Adrenal gland (tissue), 12 donors: ENCODE data around the gene PSME4. TPM values are rescaled to one million over a fixed set of nuclear protein-coding genes. Genes with fewer than 3 reads are reported as not detected.

Experiments used
- DNase-seq, 7 donors: peaks; one replicate each; pipeline ENCODE4 v3.0.0-alpha.2; 2019 to 2020
- H3K27ac ChIP-seq, 5 donors: fragments of 200-600 bp; sonication (generic) in 4 of 5; 1 replicate in 3 of 5; 2 replicates in 2 of 5; pipeline versions ENCODE4 v1.5.1 to v1.8.0; 2016 to 2020; ENCODE audit warnings: mild to moderate bottlenecking in 1 of 5
- H3K27me3 ChIP-seq: fragments of 200-600 bp; 2 replicates; pipeline ENCODE4 v1.8.0; 2021
- H3K36me3 ChIP-seq, 2 donors: fragments of 200-600 bp; replicated peaks in 1 of 2; 1 replicate in 1 of 2; 2 replicates in 1 of 2; pipeline versions ENCODE4 v1.5.1 to v1.8.0; 2018 to 2022
- H3K4me1 ChIP-seq, 2 donors: fragments of 200-600 bp; replicated peaks in 1 of 2; 1 replicate in 1 of 2; 2 replicates in 1 of 2; pipeline versions ENCODE4 v1.5.1 to v1.8.0; 2018 to 2021
- H3K4me3 ChIP-seq, 4 donors: fragments of 200-600 bp; sonication (generic) in 3 of 4; one replicate each; pipeline ENCODE4 v1.5.1; 2016 to 2018
- H3K9me3 ChIP-seq, 3 donors: fragments of 200-600 bp; sonication (generic) in 1 of 3; replicated peaks in 1 of 3; 1 replicate in 2 of 3; 2 replicates in 1 of 3; pipeline versions ENCODE4 v1.5.1 to v1.8.0; 2016 to 2021
- POLR2A ChIP-seq, 2 donors: fragments of 450-650 bp; IDR thresholded peaks; one replicate each; pipeline ENCODE4 v1.6.1; 2017; ENCODE audit warnings: antibody characterized with exemption in 2 of 2, mild to moderate bottlenecking in 2 of 2, moderate library complexity in 1 of 2
- whole genome bisulfite sequencing, 4 donors: extraction: QIAGEN DNeasy Blood & Tissue Kit in 2 of 4; methylation state at CpG; one replicate each; pipeline versions ENCODE4 v1.1.5 to v1.1.7; 2013 to 2017; 5-methylcytosine and 5-hydroxymethylcytosine counted together
- intact Hi-C, 2 donors: fragments of 100-400 bp; cut with DNase I; formaldehyde crosslinking; loops; one replicate each; pipeline versions ENCODE4 v1.14.1 to v1.15.0; 2022 to 2023
- polyA plus RNA-seq, 3 donors: library from polyadenylated mRNA; stranded (reverse); fragments of 200-250 nt in 2 of 3; fragments of 350-450 nt in 1 of 3; fragmentation: Illumina TruSeq in 1 of 3; extraction: RNeasy Lipid Tissue Mini Kit (QIAGEN cat#74804) in 1 of 3; gene quantifications; one replicate each; pipeline ENCODE4 v1.2.3, GENCODE V29; 2013 to 2014
- total RNA-seq, 9 donors: library from RNA; depleted of rRNA in 4 of 9; stranded (reverse); fragments of >200 nt in 4 of 9; fragments of 120-200 nt in 1 of 9; fragmentation: NEBNext Ultra II Directional in 1 of 9; extraction: Animal tissue kit (Norgen Biotek cat#: 25700) in 1 of 9; gene quantifications; one replicate each; pipeline versions ENCODE4 v1.1.0 to v1.2.4, GENCODE V29; 2013 to 2023
- TF ChIP-seq, protein P1 (sequence below), 6 experiments: fragments of 450-650 bp in 4 of 6; fragments of 200-600 bp in 2 of 6; sonication (generic) in 1 of 6; IDR thresholded peaks; 1 replicate in 5 of 6; 2 replicates in 1 of 6; pipeline versions ENCODE4 v1.5.1 to v1.8.0; 2016 to 2021; ENCODE audit warnings: antibody characterized with exemption in 6 of 6, mild to moderate bottlenecking in 2 of 6, moderate library complexity in 1 of 6
- donor health status: healthy with polysubstance abuse.
- donor health status: Bipolar disorder and iron deficiency.
- donor health status: DM: yes; HTN: yes; CAD: no.
- donor health status: DM: no; HTN: no; CAD: no.
- donor health status: DM: no; HTN: no; CAD: no.
- donor health status: DM: yes; HTN: yes; CAD: no.

Gene PSME4
- total and polyA plus RNA-seq, 12 donors, result 23.9 to 54.9 (median 41.9) TPM

DNA sequence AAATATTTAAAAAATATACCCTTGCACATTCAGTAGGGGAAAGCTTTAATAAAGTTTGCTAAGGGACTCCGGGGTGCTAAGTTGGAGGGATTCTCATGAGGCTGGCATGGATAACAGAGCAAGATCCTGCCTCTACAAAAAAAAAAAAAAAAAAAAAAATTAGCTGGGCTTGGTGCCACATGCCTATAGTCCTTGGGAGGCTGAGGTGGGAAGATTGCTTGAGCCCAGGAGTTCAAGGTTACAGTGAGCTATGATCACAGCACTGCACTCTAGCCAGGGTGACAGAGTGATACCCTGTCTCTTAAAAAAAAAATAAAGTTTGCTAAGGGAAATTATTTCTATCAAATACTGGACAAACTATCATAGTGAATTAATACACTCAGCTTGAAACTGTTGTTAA is 93.7 kb downstream of the PSME4 start:
- intact Hi-C loops, result no loop called here
- no peaks in the 10 kb centered on the region for H3K27me3 ChIP-seq
- H3K27ac ChIP-seq, result peak overlapping the region in 3 of 5 donors; percentile 38 to 52 (median 48)
- WGBS, 4 donors, result 0 to 28% (median 21%) methylated on average over 1 of the region's 1 CpG
- H3K4me1 ChIP-seq, result peaks cover 8 to 28% of the 10 kb centered on the region in 2 donors
- TF ChIP-seq, protein P1, sequence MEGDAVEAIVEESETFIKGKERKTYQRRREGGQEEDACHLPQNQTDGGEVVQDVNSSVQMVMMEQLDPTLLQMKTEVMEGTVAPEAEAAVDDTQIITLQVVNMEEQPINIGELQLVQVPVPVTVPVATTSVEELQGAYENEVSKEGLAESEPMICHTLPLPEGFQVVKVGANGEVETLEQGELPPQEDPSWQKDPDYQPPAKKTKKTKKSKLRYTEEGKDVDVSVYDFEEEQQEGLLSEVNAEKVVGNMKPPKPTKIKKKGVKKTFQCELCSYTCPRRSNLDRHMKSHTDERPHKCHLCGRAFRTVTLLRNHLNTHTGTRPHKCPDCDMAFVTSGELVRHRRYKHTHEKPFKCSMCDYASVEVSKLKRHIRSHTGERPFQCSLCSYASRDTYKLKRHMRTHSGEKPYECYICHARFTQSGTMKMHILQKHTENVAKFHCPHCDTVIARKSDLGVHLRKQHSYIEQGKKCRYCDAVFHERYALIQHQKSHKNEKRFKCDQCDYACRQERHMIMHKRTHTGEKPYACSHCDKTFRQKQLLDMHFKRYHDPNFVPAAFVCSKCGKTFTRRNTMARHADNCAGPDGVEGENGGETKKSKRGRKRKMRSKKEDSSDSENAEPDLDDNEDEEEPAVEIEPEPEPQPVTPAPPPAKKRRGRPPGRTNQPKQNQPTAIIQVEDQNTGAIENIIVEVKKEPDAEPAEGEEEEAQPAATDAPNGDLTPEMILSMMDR (IDR thresholded peaks at IDR 0.05), result no peak
- TF ChIP-seq POLR2A (IDR thresholded peaks at IDR 0.05), result no peak
- DNase-seq, result peak in 4 of 7 donors; percentile 23 to 49 (median 30)
- H3K4me3 ChIP-seq, result no peak overlapping the region
- H3K36me3 ChIP-seq, result peaks cover 0 to 24% of the 10 kb centered on the region in 2 donors
- no peaks in the 10 kb centered on the region for H3K9me3 ChIP-seq

DNA sequence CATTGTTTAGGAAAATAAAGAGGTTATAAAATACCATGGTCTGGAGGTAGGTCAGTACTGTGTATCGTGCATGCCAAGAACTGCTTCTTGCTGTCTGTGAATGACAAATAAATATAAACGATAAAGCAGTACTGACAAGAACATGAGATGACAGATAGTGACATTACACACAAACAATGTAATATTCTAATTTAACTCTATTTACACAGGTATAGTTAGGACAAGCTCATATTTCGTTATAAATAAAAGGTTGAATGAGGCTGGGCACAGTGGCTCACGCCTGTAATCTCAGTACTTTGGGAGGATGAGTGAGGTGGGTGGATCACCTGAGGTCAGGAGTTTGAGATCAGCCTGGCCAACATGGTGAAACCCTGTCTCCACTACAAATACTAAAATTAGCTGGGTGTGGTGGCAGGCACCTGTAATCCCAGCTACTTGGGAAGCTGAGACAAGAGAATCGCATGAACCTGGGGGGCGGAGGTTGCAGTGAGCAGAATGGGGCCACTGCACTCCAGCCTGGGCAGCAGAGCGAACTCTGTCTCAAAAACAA is 96.3 kb downstream of the PSME4 start:
- DNase-seq, result no peak
- 89 to 95% (median 94%) methylated on average over 7 of the region's 7 CpGs for WGBS, 4 donors
- intact Hi-C loops, result no loop called here
- TF ChIP-seq, protein P1 (IDR thresholded peaks at IDR 0.05), result no peak
- no peak for TF ChIP-seq POLR2A (IDR thresholded peaks at IDR 0.05)
- peaks cover 0 to 25% of the 10 kb centered on the region in 2 donors for H3K36me3 ChIP-seq
- no peaks in the 10 kb centered on the region for H3K9me3 ChIP-seq
- no peak overlapping the region for H3K4me3 ChIP-seq
- H3K27ac ChIP-seq, result no peak overlapping the region
- H3K4me1 ChIP-seq, result peaks cover 6 to 27% of the 10 kb centered on the region in 2 donors
- H3K27me3 ChIP-seq, result no peaks in the 10 kb centered on the region

DNA sequence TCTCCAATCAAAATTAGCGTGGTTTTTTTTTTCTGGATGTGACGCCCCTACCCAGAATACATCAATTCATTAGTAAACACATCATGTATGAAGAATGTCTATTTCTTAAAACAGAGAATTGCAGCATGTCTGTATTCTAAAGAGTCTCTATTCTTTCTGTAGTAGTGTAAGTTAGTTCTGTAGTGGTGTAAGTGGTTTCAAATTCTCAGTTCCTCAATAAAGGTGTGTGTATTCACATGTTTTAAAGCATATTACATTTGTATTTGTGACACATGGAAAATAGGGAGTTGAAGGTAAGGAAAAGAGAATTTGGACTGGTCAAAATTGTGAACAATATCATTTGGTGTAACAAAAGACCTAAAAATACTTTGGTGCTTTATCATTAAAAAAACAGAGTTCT is 103.0 kb downstream of the PSME4 start:
- H3K36me3 ChIP-seq, result peaks cover 0 to 34% of the 10 kb centered on the region in 2 donors
- no peaks in the 10 kb centered on the region for H3K27me3 ChIP-seq
- H3K4me1 ChIP-seq, result no peaks in the 10 kb centered on the region
- intact Hi-C loops, result no loop called here
- no peak for TF ChIP-seq POLR2A (IDR thresholded peaks at IDR 0.05)
- TF ChIP-seq, protein P1 (IDR thresholded peaks at IDR 0.05), result no peak
- WGBS, 4 donors, result 97 to 100% (median 100%) methylated on average over 2 of the region's 2 CpGs
- DNase-seq, result no peak
- no peaks in the 10 kb centered on the region for H3K9me3 ChIP-seq
- no peak overlapping the region for H3K27ac ChIP-seq
- H3K4me3 ChIP-seq, result no peak overlapping the region

DNA sequence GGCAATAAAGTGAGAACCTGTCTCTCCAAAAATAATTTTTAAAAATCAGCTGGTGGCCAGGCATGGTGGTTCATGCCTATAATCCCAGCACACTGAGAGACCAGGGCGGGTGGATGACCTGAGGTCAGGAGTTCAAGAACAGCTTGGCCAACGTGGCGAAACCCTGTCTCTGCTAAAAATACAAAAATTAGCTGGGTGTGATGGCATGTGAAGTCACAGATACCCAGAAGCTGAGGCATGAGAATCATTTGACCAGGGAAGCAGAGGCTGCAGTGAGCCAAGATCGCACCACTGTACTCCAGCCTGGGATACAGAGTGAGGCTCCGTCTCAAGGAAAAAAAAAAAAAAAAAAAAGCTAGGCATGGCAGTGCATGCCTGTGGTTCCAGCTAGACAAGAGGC is 103.6 kb downstream of the PSME4 start:
- H3K36me3 ChIP-seq, result peaks cover 0 to 34% of the 10 kb centered on the region in 2 donors
- WGBS, 4 donors, result 88 to 92% (median 90%) methylated on average over 5 of the region's 5 CpGs
- DNase-seq, result no peak
- H3K27ac ChIP-seq, result no peak overlapping the region
- no peaks in the 10 kb centered on the region for H3K9me3 ChIP-seq
- H3K27me3 ChIP-seq, result no peaks in the 10 kb centered on the region
- H3K4me1 ChIP-seq, result no peaks in the 10 kb centered on the region
- no peak for TF ChIP-seq POLR2A (IDR thresholded peaks at IDR 0.05)
- TF ChIP-seq, protein P1 (IDR thresholded peaks at IDR 0.05), result no peak
- H3K4me3 ChIP-seq, result no peak overlapping the region
- intact Hi-C loops, result no loop called here
